HepG2 (cell line): ENCODE measurements around the gene ADIPOR2. TPM values are rescaled to one million over a fixed set of nuclear protein-coding genes. Genes with fewer than 3 reads are reported as not detected.

Source experiments
- ASH2L ChIP-seq: fragments of 300-600, 200-600 bp; sonication (generic); IDR thresholded peaks from 2 replicates; pipeline ENCODE4 v1.7.0; 2017; ENCODE audit warnings: low read depth, mild to moderate bottlenecking, moderate library complexity, mixed read lengths, low read length; ENCODE audit not compliant: insufficient read length
- EEA1 ChIP-seq: sonication (generic); formaldehyde crosslinking; IDR thresholded peaks from 2 replicates; pipeline ENCODE4 v1.5.1; 2020; ENCODE audit warnings: mild to moderate bottlenecking, missing genetic modification reagents, borderline replicate concordance
- ETV6 ChIP-seq: sonication (generic); formaldehyde crosslinking; conservative IDR thresholded peaks from 2 replicates; pipeline ENCODE4 v1.4.0; 2020; ENCODE audit warnings: missing genetic modification reagents
- FOXK2 ChIP-seq: fragments of 450-650 bp; IDR thresholded peaks from 2 replicates; pipeline ENCODE4 v1.6.1; 2016
- GPN1 ChIP-seq: sonication (generic); formaldehyde crosslinking; IDR thresholded peaks from 2 replicates; pipeline ENCODE4 v1.5.1; 2020; ENCODE audit warnings: missing genetic modification reagents, borderline replicate concordance
- GZF1 ChIP-seq: sonication (generic); formaldehyde crosslinking; IDR thresholded peaks from 2 replicates; pipeline ENCODE4 v1.5.1; 2020; ENCODE audit warnings: mild to moderate bottlenecking, missing genetic modification reagents
- KLF6 ChIP-seq: IDR thresholded peaks from 2 replicates; pipeline ENCODE4 v1.8.0; 2016; ENCODE audit warnings: missing biosample characterization, missing genetic modification reagents
- MIER2 ChIP-seq: IDR thresholded peaks from 2 replicates; pipeline ENCODE4 v1.6.1; 2016; ENCODE audit warnings: missing biosample characterization, missing genetic modification reagents
- MIER3 ChIP-seq: IDR thresholded peaks from 2 replicates; pipeline ENCODE4 v1.6.1; 2016; ENCODE audit warnings: missing compliant biosample characterization, borderline replicate concordance
- NONO ChIP-seq, 2 experiments: fragments of 450-650 bp in 1 of 2; sonication (generic) in 1 of 2; formaldehyde crosslinking in 1 of 2; IDR thresholded peaks in 1 of 2; conservative IDR thresholded peaks in 1 of 2; 2 replicates each; pipeline versions ENCODE4 v1.6.1 to v1.8.0; 2017 to 2022; ENCODE audit warnings: mild to moderate bottlenecking in 1 of 2, missing genetic modification reagents in 1 of 2, moderate library complexity in 1 of 2
- NR2F2 ChIP-seq: IDR thresholded peaks from 2 replicates; pipeline ENCODE4 v1.6.1; 2012; ENCODE audit warnings: low read depth, inconsistent platforms, borderline replicate concordance
- SRSF4 ChIP-seq: fragments of 200-400 bp; formaldehyde crosslinking; IDR thresholded peaks from one replicate; pipeline ENCODE4 v1.6.1; 2018; ENCODE audit warnings: mild to moderate bottlenecking, low read depth, low read length, moderate library complexity; ENCODE audit not compliant: poor library complexity, severe bottlenecking
- TBP ChIP-seq: sonication (generic); formaldehyde crosslinking; IDR thresholded peaks from 2 replicates; pipeline ENCODE4 v1.5.0; 2020; ENCODE audit warnings: missing genetic modification reagents
- ZBTB21 ChIP-seq: sonication (generic); formaldehyde crosslinking; IDR thresholded peaks from 2 replicates; pipeline ENCODE4 v1.4.0; 2020; ENCODE audit warnings: missing genetic modification reagents
- ZFP82 ChIP-seq: sonication (generic); formaldehyde crosslinking; IDR thresholded peaks from 2 replicates; pipeline ENCODE4 v1.5.1; 2020; ENCODE audit warnings: mild to moderate bottlenecking, missing genetic modification reagents, borderline replicate concordance
- ZNF101 ChIP-seq: sonication (generic); formaldehyde crosslinking; IDR thresholded peaks from 2 replicates; pipeline ENCODE4 v1.4.0; 2020; ENCODE audit warnings: mild to moderate bottlenecking, low read depth, missing genetic modification reagents, borderline replicate concordance
- ZNF546 ChIP-seq: sonication (generic); formaldehyde crosslinking; conservative IDR thresholded peaks from 2 replicates; pipeline ENCODE4 v1.8.1; 2023; ENCODE audit warnings: mild to moderate bottlenecking, missing genetic modification reagents
- ZNF747 ChIP-seq: sonication (generic); formaldehyde crosslinking; IDR thresholded peaks from 2 replicates; pipeline ENCODE4 v1.8.1; 2023; ENCODE audit warnings: missing genetic modification reagents, mild to moderate bottlenecking, borderline replicate concordance
- ZNF816 ChIP-seq: sonication (generic); formaldehyde crosslinking; IDR thresholded peaks from 2 replicates; pipeline ENCODE4 v1.8.0; 2022; ENCODE audit warnings: missing genetic modification reagents, mild to moderate bottlenecking, borderline replicate concordance
- polyA plus RNA-seq, 8 experiments: library from polyadenylated mRNA; depleted of rRNA in 3 of 8; stranded (reverse) in 7 of 8; unstranded in 1 of 8; fragments of >200 nt; fragmentation: Illumina TruSeq in 4 of 8; extraction: Trizol in 4 of 8; gene quantifications; 2 replicates each; pipeline versions ENCODE4 v1.2.1 to v1.2.3, GENCODE V29; 2011 to 2016; ENCODE audit warnings: low read depth in 4 of 8, missing spikeins in 1 of 8, mixed read lengths in 1 of 8; ENCODE audit not compliant: insufficient read depth in 1 of 8
- total RNA-seq, 5 experiments: library from RNA; depleted of rRNA; stranded (reverse); fragments of >200 nt; fragmentation: Illumina TruSeq; extraction: Trizol; gene quantifications; 2 replicates each; pipeline ENCODE4 v1.2.3, GENCODE V29; 2016; ENCODE audit warnings: low read depth in 1 of 5
- TF ChIP-seq, protein P1 (sequence below): sonication (generic); formaldehyde crosslinking; IDR thresholded peaks from 2 replicates; pipeline ENCODE4 v1.8.1; 2023; ENCODE audit warnings: mild to moderate bottlenecking, missing genetic modification reagents
- TF ChIP-seq, protein P2 (sequence below): sonication (generic); formaldehyde crosslinking; IDR thresholded peaks from 2 replicates; pipeline ENCODE4 v1.9.0; 2022; ENCODE audit warnings: missing genetic modification reagents, mild to moderate bottlenecking, borderline replicate concordance
- TF ChIP-seq, protein P3 (sequence below): sonication (generic); formaldehyde crosslinking; IDR thresholded peaks from 2 replicates; pipeline ENCODE4 v1.5.0; 2020; ENCODE audit warnings: missing genetic modification reagents
- TF ChIP-seq, protein P4 (sequence below): sonication (generic); formaldehyde crosslinking; IDR thresholded peaks from 2 replicates; pipeline ENCODE4 v1.5.0; 2020; ENCODE audit warnings: missing genetic modification reagents

The ADIPOR2 gene
- total and polyA plus RNA-seq, 2 of the 13 experiments (the other 11 are each of a cell fraction or from before 2014, with no cell fraction given), result 35.2 to 52.2 TPM

DNA sequence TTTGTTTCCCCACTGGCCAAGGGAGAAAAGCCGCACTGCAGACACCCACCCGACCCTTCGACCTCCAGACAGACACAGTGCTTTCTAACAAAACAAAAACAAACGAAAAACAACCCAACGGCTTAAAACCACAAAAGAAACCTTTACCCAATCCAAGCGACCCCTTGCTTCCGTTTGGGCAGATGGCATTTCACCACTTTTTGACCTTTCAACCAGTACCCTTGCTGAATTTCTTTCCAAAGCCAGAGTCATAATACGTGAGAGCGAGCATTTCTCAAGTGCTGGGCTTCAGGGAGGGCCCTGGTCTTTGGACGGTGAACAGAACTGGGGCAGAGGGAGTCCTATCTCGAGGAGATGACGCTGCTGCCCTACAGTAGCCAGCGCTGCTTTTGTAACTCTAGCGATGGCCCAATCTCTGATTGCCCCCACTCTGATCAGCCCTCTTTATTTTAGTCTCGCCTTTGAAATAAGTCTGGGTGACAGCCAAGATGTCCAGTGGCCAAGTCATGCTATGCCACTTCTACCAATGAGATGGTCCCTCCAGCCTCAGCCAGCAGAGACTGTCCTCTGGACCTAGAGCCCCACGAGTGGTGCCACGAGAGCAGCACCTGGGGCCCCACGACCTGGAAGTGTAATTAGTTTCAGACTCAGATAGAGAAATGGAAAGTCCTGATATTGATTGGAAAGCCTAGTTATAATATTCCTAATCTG is 21.9 kb upstream of the ADIPOR2 start (continued):
- TF ChIP-seq ASH2L (peak; percentile 64), GZF1 (no peak), ZNF816 (peak; percentile 80; the same call in 1 of the 2 replicates), FOXK2 (peak; percentile 43; the same call in 1 of the 2 replicates), NR2F2 (peak; percentile 96), ZNF747 (CRISPR knock-in tag) (no peak; the same call in 1 of the 2 replicates), NONO (IDR thresholded peaks at IDR 0.05) (no peak), NONO (CRISPR knock-in tag; conservative IDR thresholded peaks at IDR 0.05) (no peak), ZFP82 (CRISPR knock-in tag) (0 out of 2 replicates have a peak, but pooled peaks have one; percentile 42), SRSF4 (no peak), ZNF101 (CRISPR knock-in tag) (no peak), ZBTB21 (CRISPR knock-in tag) (no peak), EEA1 (CRISPR knock-in tag) (no peak), KLF6 (CRISPR knock-in tag) (no peak), ZNF546 (CRISPR knock-in tag) (no peak), MIER2 (CRISPR knock-in tag) (no peak), GPN1 (no peak), TBP (CRISPR knock-in tag) (no peak), MIER3 (CRISPR knock-in tag) (peak; percentile 38; the same call in 1 of the 2 replicates), ETV6 (no peak)
- TF ChIP-seq, protein P1, sequence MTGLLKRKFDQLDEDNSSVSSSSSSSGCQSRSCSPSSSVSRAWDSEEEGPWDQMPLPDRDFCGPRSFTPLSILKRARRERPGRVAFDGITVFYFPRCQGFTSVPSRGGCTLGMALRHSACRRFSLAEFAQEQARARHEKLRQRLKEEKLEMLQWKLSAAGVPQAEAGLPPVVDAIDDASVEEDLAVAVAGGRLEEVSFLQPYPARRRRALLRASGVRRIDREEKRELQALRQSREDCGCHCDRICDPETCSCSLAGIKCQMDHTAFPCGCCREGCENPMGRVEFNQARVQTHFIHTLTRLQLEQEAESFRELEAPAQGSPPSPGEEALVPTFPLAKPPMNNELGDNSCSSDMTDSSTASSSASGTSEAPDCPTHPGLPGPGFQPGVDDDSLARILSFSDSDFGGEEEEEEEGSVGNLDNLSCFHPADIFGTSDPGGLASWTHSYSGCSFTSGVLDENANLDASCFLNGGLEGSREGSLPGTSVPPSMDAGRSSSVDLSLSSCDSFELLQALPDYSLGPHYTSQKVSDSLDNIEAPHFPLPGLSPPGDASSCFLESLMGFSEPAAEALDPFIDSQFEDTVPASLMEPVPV (CRISPR knock-in tag), result no peak
- TF ChIP-seq, protein P2, sequence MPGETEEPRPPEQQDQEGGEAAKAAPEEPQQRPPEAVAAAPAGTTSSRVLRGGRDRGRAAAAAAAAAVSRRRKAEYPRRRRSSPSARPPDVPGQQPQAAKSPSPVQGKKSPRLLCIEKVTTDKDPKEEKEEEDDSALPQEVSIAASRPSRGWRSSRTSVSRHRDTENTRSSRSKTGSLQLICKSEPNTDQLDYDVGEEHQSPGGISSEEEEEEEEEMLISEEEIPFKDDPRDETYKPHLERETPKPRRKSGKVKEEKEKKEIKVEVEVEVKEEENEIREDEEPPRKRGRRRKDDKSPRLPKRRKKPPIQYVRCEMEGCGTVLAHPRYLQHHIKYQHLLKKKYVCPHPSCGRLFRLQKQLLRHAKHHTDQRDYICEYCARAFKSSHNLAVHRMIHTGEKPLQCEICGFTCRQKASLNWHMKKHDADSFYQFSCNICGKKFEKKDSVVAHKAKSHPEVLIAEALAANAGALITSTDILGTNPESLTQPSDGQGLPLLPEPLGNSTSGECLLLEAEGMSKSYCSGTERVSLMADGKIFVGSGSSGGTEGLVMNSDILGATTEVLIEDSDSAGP, result peak; percentile 45; the same call in 1 of the 2 replicates
- TF ChIP-seq, protein P3, sequence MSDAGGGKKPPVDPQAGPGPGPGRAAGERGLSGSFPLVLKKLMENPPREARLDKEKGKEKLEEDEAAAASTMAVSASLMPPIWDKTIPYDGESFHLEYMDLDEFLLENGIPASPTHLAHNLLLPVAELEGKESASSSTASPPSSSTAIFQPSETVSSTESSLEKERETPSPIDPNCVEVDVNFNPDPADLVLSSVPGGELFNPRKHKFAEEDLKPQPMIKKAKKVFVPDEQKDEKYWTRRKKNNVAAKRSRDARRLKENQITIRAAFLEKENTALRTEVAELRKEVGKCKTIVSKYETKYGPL (CRISPR knock-in tag), result no peak
- TF ChIP-seq, protein P4, sequence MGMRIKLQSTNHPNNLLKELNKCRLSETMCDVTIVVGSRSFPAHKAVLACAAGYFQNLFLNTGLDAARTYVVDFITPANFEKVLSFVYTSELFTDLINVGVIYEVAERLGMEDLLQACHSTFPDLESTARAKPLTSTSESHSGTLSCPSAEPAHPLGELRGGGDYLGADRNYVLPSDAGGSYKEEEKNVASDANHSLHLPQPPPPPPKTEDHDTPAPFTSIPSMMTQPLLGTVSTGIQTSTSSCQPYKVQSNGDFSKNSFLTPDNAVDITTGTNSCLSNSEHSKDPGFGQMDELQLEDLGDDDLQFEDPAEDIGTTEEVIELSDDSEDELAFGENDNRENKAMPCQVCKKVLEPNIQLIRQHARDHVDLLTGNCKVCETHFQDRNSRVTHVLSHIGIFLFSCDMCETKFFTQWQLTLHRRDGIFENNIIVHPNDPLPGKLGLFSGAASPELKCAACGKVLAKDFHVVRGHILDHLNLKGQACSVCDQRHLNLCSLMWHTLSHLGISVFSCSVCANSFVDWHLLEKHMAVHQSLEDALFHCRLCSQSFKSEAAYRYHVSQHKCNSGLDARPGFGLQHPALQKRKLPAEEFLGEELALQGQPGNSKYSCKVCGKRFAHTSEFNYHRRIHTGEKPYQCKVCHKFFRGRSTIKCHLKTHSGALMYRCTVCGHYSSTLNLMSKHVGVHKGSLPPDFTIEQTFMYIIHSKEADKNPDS (CRISPR knock-in tag), result no peak
